K562 (cell line): Measurements from ENCODE around the gene DPF1. TPM values are rescaled to one million over a fixed set of nuclear protein-coding genes. Genes with fewer than 3 reads are reported as not detected.

Experiments used
- ATAC-seq: fragments of 200-7000 bp; cut with Tn5 transposase; 3 replicates; pipeline ENCODE4 v1.9.1; 2020; ENCODE audit warnings: moderate library complexity
- BruUV-seq: library from RNA; stranded (reverse); fragments of 400-500 nt; replicated peaks from 2 replicates; lab custom pipeline; 2021; lab: Mats Ljungman, UMichigan
- CTCF ChIA-PET: fragments of 300-600 bp; formaldehyde crosslinking; extraction: SDS; loops from one replicate; lab custom pipeline; 2021; ENCODE audit warnings: low intra/inter-chr PET ratio; lab: Yijun Ruan, JAX
- POLR2A ChIA-PET: fragments of 300-600, 350-650 bp; sonication (Branson Sonifier 250); formaldehyde crosslinking; extraction: SDS; loops from one replicate; lab custom pipeline; 2021; ENCODE audit warnings: antibody characterized with exemption, inconsistent platforms; lab: Yijun Ruan, JAX
- DNase-seq, 4 experiments: peaks; one replicate each; pipeline versions ENCODE4 v3.0.0 to v3.0.0-alpha.2; 2011 to 2018; ENCODE audit warnings: low spot score in 3 of 4, mixed read lengths in 3 of 4; ENCODE audit errors: extremely low read depth in 1 of 4
- FAIRE-seq: peaks from 2 replicates; lab custom pipeline; 2011; peaks lifted over from hg19 to GRCh38; lab: Jason Lieb, UNC
- H2AFZ ChIP-seq: 2 replicates; pipeline ENCODE4 v1.6.0; 2011; ENCODE audit warnings: low read depth, low read length, control low read depth, inconsistent platforms
- H3K27ac ChIP-seq: fragments of 200-600 bp; 3 replicates; pipeline ENCODE4 v1.8.0; 2011; ENCODE audit warnings: low read depth, mild to moderate bottlenecking, control low read depth, inconsistent platforms, low read length, moderate library complexity, mixed read lengths; ENCODE audit errors: extremely low read depth
- H3K27me3 ChIP-seq, 2 experiments: fragments of 300-600 bp in 1 of 2; 2 replicates in 1 of 2; 3 replicates in 1 of 2; pipeline versions ENCODE4 v1.6.0 to v1.8.0; 2011; ENCODE audit warnings: inconsistent platforms in 2 of 2, low read length in 2 of 2, mild to moderate bottlenecking in 1 of 2, mixed read lengths in 1 of 2, moderate library complexity in 1 of 2; ENCODE audit not compliant: control insufficient read depth in 2 of 2, insufficient read depth in 2 of 2
- H3K36me3 ChIP-seq: fragments of 300-600 bp; 3 replicates; pipeline ENCODE4 v1.8.0; 2011; ENCODE audit warnings: mild to moderate bottlenecking, low read length, inconsistent platforms; ENCODE audit not compliant: control insufficient read depth, insufficient read depth
- H3K4me1 ChIP-seq, 2 experiments: fragments of 200-600 bp in 1 of 2; replicated peaks in 1 of 2; 2 replicates in 1 of 2; 3 replicates in 1 of 2; pipeline versions ENCODE4 v1.5.1 to v1.8.0; 2011; ENCODE audit warnings: inconsistent platforms in 2 of 2, low read length in 2 of 2, mild to moderate bottlenecking in 1 of 2, mixed read lengths in 1 of 2, moderate library complexity in 1 of 2; ENCODE audit not compliant: control insufficient read depth in 2 of 2, insufficient read depth in 2 of 2
- H3K4me2 ChIP-seq: 2 replicates; pipeline ENCODE4 v1.6.1; 2011; ENCODE audit warnings: low read length, control low read depth, inconsistent platforms, mixed read lengths; ENCODE audit not compliant: insufficient read depth
- H3K4me3 ChIP-seq: fragments of 200-600 bp; sonication (generic), shearing (Covaris generic); 2 replicates; pipeline ENCODE4 v1.5.1; 2016; ENCODE audit warnings: control low read depth, inconsistent platforms
- H3K79me2 ChIP-seq: fragments of 200-600 bp; 3 replicates; pipeline ENCODE4 v1.8.0; 2011; ENCODE audit warnings: low read length, inconsistent platforms; ENCODE audit not compliant: control insufficient read depth, insufficient read depth
- H3K9ac ChIP-seq, 2 experiments: 2 replicates each; pipeline versions ENCODE4 v1.6.0 to v1.6.1; 2011; ENCODE audit warnings: low read depth in 2 of 2, low read length in 2 of 2, control low read depth in 1 of 2, inconsistent platforms in 1 of 2, mild to moderate bottlenecking in 1 of 2, mixed read lengths in 1 of 2; ENCODE audit not compliant: insufficient read depth in 1 of 2
- H3K9me1 ChIP-seq: one replicate; pipeline ENCODE4 v1.6.0; 2011; ENCODE audit warnings: inconsistent platforms, mild to moderate bottlenecking, low read length, moderate library complexity; ENCODE audit not compliant: control insufficient read depth, insufficient read depth
- H3K9me3 ChIP-seq: replicated peaks from 2 replicates; pipeline ENCODE4 v1.5.1; 2011; ENCODE audit warnings: low read depth, low read length, inconsistent platforms; ENCODE audit not compliant: control insufficient read depth, insufficient read depth
- H4K20me1 ChIP-seq: replicated peaks from 2 replicates; pipeline ENCODE4 v1.6.1; 2011; ENCODE audit warnings: low read length, inconsistent platforms, mixed read lengths; ENCODE audit not compliant: control insufficient read depth, insufficient read depth
- CBX8 ChIP-seq: fragments of 200-600 bp; sonication (generic); IDR thresholded peaks from 2 replicates; pipeline ENCODE4 v1.6.1; 2012; ENCODE audit warnings: borderline replicate concordance, mixed run types, low read depth, mild to moderate bottlenecking, moderate library complexity, mixed read lengths, low read length, control low read depth, inconsistent platforms; ENCODE audit not compliant: poor library complexity, severe bottlenecking; ENCODE audit errors: extremely low read depth
- GATAD2A ChIP-seq: fragments of 450-650 bp; IDR thresholded peaks from 2 replicates; pipeline ENCODE4 v1.6.1; 2017
- JUNB ChIP-seq: fragments of 450-650 bp; formaldehyde crosslinking; conservative IDR thresholded peaks from 2 replicates; pipeline ENCODE4 v1.4.0; 2020; ENCODE audit warnings: mild to moderate bottlenecking
- KDM4B ChIP-seq, 2 experiments: fragments of 450-650 bp in 1 of 2; sonication (generic) in 1 of 2; IDR thresholded peaks; 2 replicates each; pipeline ENCODE4 v1.6.1; 2016 to 2017; ENCODE audit warnings: borderline replicate concordance in 2 of 2, antibody characterized with exemption in 1 of 2, low read depth in 1 of 2, mild to moderate bottlenecking in 1 of 2
- NFE2 ChIP-seq: IDR thresholded peaks from 2 replicates; pipeline ENCODE4 v1.6.1; 2014; ENCODE audit warnings: antibody characterized with exemption, low read depth
- OTX1 ChIP-seq: fragments of 450-650 bp; formaldehyde crosslinking; IDR thresholded peaks from 2 replicates; pipeline ENCODE4 v1.4.0; 2022; ENCODE audit warnings: mild to moderate bottlenecking
- STAT6 ChIP-seq: sonication (generic); formaldehyde crosslinking; IDR thresholded peaks from 2 replicates; pipeline ENCODE4 v1.8.1; 2023; ENCODE audit warnings: mild to moderate bottlenecking, missing genetic modification reagents
- TCF7 ChIP-seq: sonication (generic); IDR thresholded peaks from 2 replicates; pipeline ENCODE4 v1.6.1; 2016; ENCODE audit warnings: antibody characterized with exemption, borderline replicate concordance
- ZNF354B ChIP-seq: fragments of 250-450 bp; sonication (Bioruptor Pico); IDR thresholded peaks from 2 replicates; pipeline ENCODE4 v1.4.0; 2020
- WGBS: fragments of 100-300 bp; shearing (Covaris generic); methylation state at CpG from one replicate; pipeline ENCODE4 v1.1.6; 2016; ENCODE audit warnings: low coverage, mixed read lengths; ENCODE audit not compliant: insufficient coverage; ENCODE audit errors: missing lambda C conversion rate; 5-methylcytosine and 5-hydroxymethylcytosine counted together
- in situ Hi-C: fragments of 300-500 bp; cut with MboI; formaldehyde crosslinking; loops from 4 replicates; pipeline ENCODE4 v1.15.0; 2018; ENCODE audit warnings: inconsistent platforms, mixed read lengths
- intact Hi-C: fragments of 100-400 bp; cut with micrococcal nuclease; formaldehyde crosslinking; loops from 2 replicates; pipeline ENCODE4 v1.14.2; 2022
- polyA plus RNA-seq, 8 experiments: library from polyadenylated mRNA; depleted of rRNA in 4 of 8; stranded (reverse) in 5 of 8; unstranded in 3 of 8; fragments of >200 nt; fragmentation: Nextera tagmentation in 2 of 8; fragmentation: Illumina TruSeq in 1 of 8; extraction: Ambion mirVana in 2 of 8; extraction: Trizol in 1 of 8; gene quantifications; 2 replicates each; pipeline versions ENCODE4 v1.2.1 to v1.2.3, GENCODE V29; 2011 to 2014; ENCODE audit warnings: inconsistent platforms in 1 of 8, missing spikeins in 1 of 8
- total RNA-seq, 7 experiments: library from RNA; depleted of rRNA in 6 of 7; stranded (reverse); fragments of >200 nt in 6 of 7; fragmentation: Illumina TruSeq in 2 of 7; extraction: Trizol in 2 of 7; gene quantifications; 2 replicates each; pipeline versions ENCODE4 v1.2.1 to v1.2.3, GENCODE V29; 2011 to 2021; ENCODE audit warnings: low replicate concordance in 1 of 7
- TF ChIP-seq, protein P1 (sequence below), 2 experiments: IDR thresholded peaks; 2 replicates each; pipeline ENCODE4 v1.6.1; 2012; ENCODE audit warnings: improper control_type of control experiment in 2 of 2, low read depth in 2 of 2, low read length in 2 of 2, borderline replicate concordance in 1 of 2
- TF ChIP-seq, protein P2 (sequence below): fragments of 250-450 bp; sonication (Bioruptor Pico); IDR thresholded peaks from 2 replicates; pipeline ENCODE4 v1.8.0; 2021; ENCODE audit warnings: moderate library complexity, mild to moderate bottlenecking, inconsistent platforms
- TF ChIP-seq, protein P3 (sequence below): sonication (generic); IDR thresholded peaks from 2 replicates; pipeline ENCODE4 v1.6.1; 2016
- TF ChIP-seq, protein P4 (sequence below): fragments of 450-650 bp; formaldehyde crosslinking; IDR thresholded peaks from 2 replicates; pipeline ENCODE4 v1.4.0; 2022; ENCODE audit warnings: missing genetic modification characterization

DPF1 gene
- total and polyA plus RNA-seq, 9 of the 15 experiments (the other 6 are each of a cell fraction or from before 2014, with no cell fraction given) = 0.10 to 5.7 (median 3.1) TPM

- Histone ChIP-seq H3K9ac (no peak overlapping the region), H3K27ac (no peak overlapping the region), H3K79me2 (no peaks in the 10 kb centered on the region), H3K4me3 (no peak overlapping the region), H4K20me1 (no peaks in the 10 kb centered on the region), H3K9me1 (no peaks in the 10 kb centered on the region), H3K36me3 (no peaks in the 10 kb centered on the region), H3K27me3 (peaks cover 2 to 7% of the 10 kb centered on the region in 2 experiments; a peak in 3 of 5 replicates), H2AFZ (no peak overlapping the region), H3K4me1 (peaks cover 9 to 42% of the 10 kb centered on the region in 2 experiments; a peak in 4 of 5 replicates), H3K4me2 (no peak overlapping the region), H3K9me3 (no peaks in the 10 kb centered on the region)
- ChIA-PET POLR2A (no interaction called here), CTCF (no interaction called here)
- intact Hi-C loops (no loop called here), in situ Hi-C loops (no loop called here)
- no TSS peak for BruUV-seq
- FAIRE-seq (no peak), DNase-seq (no peak), ATAC-seq (no peak)
- WGBS = 43% methylated on average over 8 of the region's 8 CpGs
- TF ChIP-seq CBX8 (no peak), JUNB (CRISPR knock-in tag) (no peak), STAT6 (CRISPR knock-in tag) (no peak), GATAD2A (no peak), KDM4B (IDR thresholded peaks at IDR 0.05; ENCODE audit: borderline replicate concordance in 2 of 2, low read depth in 1 of 2) (no peak), OTX1 (CRISPR knock-in tag) (no peak), TCF7 (no peak), ZNF354B (CRISPR knock-in tag) (no peak), NFE2 (no peak)
- TF ChIP-seq, protein P1, sequence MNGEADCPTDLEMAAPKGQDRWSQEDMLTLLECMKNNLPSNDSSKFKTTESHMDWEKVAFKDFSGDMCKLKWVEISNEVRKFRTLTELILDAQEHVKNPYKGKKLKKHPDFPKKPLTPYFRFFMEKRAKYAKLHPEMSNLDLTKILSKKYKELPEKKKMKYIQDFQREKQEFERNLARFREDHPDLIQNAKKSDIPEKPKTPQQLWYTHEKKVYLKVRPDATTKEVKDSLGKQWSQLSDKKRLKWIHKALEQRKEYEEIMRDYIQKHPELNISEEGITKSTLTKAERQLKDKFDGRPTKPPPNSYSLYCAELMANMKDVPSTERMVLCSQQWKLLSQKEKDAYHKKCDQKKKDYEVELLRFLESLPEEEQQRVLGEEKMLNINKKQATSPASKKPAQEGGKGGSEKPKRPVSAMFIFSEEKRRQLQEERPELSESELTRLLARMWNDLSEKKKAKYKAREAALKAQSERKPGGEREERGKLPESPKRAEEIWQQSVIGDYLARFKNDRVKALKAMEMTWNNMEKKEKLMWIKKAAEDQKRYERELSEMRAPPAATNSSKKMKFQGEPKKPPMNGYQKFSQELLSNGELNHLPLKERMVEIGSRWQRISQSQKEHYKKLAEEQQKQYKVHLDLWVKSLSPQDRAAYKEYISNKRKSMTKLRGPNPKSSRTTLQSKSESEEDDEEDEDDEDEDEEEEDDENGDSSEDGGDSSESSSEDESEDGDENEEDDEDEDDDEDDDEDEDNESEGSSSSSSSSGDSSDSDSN (IDR thresholded peaks at IDR 0.05; ENCODE audit: borderline replicate concordance in 1 of 2, low read depth in 2 of 2, low read length in 2 of 2) = no peak
- TF ChIP-seq, protein P2, sequence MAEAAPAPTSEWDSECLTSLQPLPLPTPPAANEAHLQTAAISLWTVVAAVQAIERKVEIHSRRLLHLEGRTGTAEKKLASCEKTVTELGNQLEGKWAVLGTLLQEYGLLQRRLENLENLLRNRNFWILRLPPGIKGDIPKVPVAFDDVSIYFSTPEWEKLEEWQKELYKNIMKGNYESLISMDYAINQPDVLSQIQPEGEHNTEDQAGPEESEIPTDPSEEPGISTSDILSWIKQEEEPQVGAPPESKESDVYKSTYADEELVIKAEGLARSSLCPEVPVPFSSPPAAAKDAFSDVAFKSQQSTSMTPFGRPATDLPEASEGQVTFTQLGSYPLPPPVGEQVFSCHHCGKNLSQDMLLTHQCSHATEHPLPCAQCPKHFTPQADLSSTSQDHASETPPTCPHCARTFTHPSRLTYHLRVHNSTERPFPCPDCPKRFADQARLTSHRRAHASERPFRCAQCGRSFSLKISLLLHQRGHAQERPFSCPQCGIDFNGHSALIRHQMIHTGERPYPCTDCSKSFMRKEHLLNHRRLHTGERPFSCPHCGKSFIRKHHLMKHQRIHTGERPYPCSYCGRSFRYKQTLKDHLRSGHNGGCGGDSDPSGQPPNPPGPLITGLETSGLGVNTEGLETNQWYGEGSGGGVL (CRISPR knock-in tag) = no peak
- TF ChIP-seq, protein P3, sequence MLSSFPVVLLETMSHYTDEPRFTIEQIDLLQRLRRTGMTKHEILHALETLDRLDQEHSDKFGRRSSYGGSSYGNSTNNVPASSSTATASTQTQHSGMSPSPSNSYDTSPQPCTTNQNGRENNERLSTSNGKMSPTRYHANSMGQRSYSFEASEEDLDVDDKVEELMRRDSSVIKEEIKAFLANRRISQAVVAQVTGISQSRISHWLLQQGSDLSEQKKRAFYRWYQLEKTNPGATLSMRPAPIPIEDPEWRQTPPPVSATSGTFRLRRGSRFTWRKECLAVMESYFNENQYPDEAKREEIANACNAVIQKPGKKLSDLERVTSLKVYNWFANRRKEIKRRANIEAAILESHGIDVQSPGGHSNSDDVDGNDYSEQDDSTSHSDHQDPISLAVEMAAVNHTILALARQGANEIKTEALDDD = no peak
- TF ChIP-seq, protein P4, sequence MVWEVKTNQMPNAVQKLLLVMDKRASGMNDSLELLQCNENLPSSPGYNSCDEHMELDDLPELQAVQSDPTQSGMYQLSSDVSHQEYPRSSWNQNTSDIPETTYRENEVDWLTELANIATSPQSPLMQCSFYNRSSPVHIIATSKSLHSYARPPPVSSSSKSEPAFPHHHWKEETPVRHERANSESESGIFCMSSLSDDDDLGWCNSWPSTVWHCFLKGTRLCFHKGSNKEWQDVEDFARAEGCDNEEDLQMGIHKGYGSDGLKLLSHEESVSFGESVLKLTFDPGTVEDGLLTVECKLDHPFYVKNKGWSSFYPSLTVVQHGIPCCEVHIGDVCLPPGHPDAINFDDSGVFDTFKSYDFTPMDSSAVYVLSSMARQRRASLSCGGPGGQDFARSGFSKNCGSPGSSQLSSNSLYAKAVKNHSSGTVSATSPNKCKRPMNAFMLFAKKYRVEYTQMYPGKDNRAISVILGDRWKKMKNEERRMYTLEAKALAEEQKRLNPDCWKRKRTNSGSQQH = no peak
Observed at GRCh38 chr19:38204728-38205127, 19.3 kb downstream of the DPF1 start.
